Measurements from ENCODE around the gene PLAU.
"Not testable (repeated sequence)": the region's sequence is repeated elsewhere in the genome, so short reads cannot be mapped to it uniquely, and the experiment has no call there.

Gene PLAU

GRCh38 chr10:73950155-73950948, 39.4 kb downstream of the PLAU start:
- no peak for DNase-seq (ENCODE audit: low read depth, low spot score)

- DNase-seq (ENCODE audit: low read depth, low spot score), result no peak
Observed at GRCh38 chr10:73953665-73954064, 42.7 kb downstream of the PLAU start.

- DNase-seq (ENCODE audit: low read depth, low spot score), result no peak
Observed at GRCh38 chr10:73954737-73955136, 43.8 kb downstream of the PLAU start.

- DNase-seq (ENCODE audit: low read depth, low spot score), result no peak
Observed at GRCh38 chr10:73955719-73956118, 44.8 kb downstream of the PLAU start.

GRCh38 chr10:73956476-73957359, 45.8 kb downstream of the PLAU start:
- DNase-seq (ENCODE audit: low read depth, low spot score), result no peak

GRCh38 chr10:73959484-73960243, 48.7 kb downstream of the PLAU start:
- DNase-seq (ENCODE audit: low read depth, low spot score), result no peak

- DNase-seq (ENCODE audit: low read depth, low spot score), result no peak
Observed at GRCh38 chr10:73962386-73962785, 51.5 kb downstream of the PLAU start.

GRCh38 chr10:73963533-73963932, 52.6 kb downstream of the PLAU start:
- DNase-seq (ENCODE audit: low read depth, low spot score), result not testable (repeated sequence)

GRCh38 chr10:73964743-73965142, 53.8 kb downstream of the PLAU start:
- DNase-seq (ENCODE audit: low read depth, low spot score), result no peak

GRCh38 chr10:73965267-73965889, 54.4 kb downstream of the PLAU start:
- DNase-seq (ENCODE audit: low read depth, low spot score), result not testable (repeated sequence)

GRCh38 chr10:73965890-73966768, 55.2 kb downstream of the PLAU start:
- DNase-seq (ENCODE audit: low read depth, low spot score), result no peak

GRCh38 chr10:73967022-73967429, 56.1 kb downstream of the PLAU start:
- no peak for DNase-seq (ENCODE audit: low read depth, low spot score)

All from activated CD4-positive, CD25-positive, alpha-beta regulatory T cell treated with anti-CD3 and anti-CD28 coated beads, Interleukin-2, amount 50 U/mL, for 16 hours (primary cell).